ENCODE measurements around the gene THEMIS2. TPM values are rescaled to one million over a fixed set of nuclear protein-coding genes. Genes with fewer than 3 reads are reported as not detected.
"Not testable (repeated sequence)": the region's sequence is repeated elsewhere in the genome, so short reads cannot be mapped to it uniquely, and the experiment has no call there.

The THEMIS2 gene
- 2.6 and 3.9 TPM in 2 replicates for total RNA-seq (2014; rRNA removed; shearing (Covaris generic))

- no peak for DNase-seq (ENCODE audit: low spot score)
- in situ Hi-C loops (cut with HindIII; ENCODE audit: low sequenced_read_pairs) = no loop called here
Observed at GRCh38 chr1:27872059-27872801, at the start of gene THEMIS2. THEMIS2 (plus strand) TSS chr1:27872544; CDS start chr1:27872572, 28 bp downstream.

GRCh38 chr1:27823784-27824183 is 48.6 kb upstream of the THEMIS2 start:
- in situ Hi-C loops (cut with HindIII; ENCODE audit: low sequenced_read_pairs) = no loop called here
- DNase-seq (ENCODE audit: low spot score) = no peak

- in situ Hi-C loops (cut with HindIII; ENCODE audit: low sequenced_read_pairs) = no loop called here
- DNase-seq (ENCODE audit: low spot score) = no peak
Observed at GRCh38 chr1:27824411-27824810, 47.9 kb upstream of the THEMIS2 start.

- DNase-seq (ENCODE audit: low spot score); in situ Hi-C loops (cut with HindIII; ENCODE audit: low sequenced_read_pairs): not testable (repeated sequence)
Observed at GRCh38 chr1:27829339-27829960, 42.9 kb upstream of the THEMIS2 start.

- in situ Hi-C loops (cut with HindIII; ENCODE audit: low sequenced_read_pairs) = no loop called here
- peak; percentile 97 for DNase-seq (ENCODE audit: low spot score)
Observed at GRCh38 chr1:27830621-27831440, 41.5 kb upstream of the THEMIS2 start, which contains the start of gene PPP1R8. PPP1R8 (plus strand) TSS chr1:27830782; CDS start chr1:27830836, 54 bp downstream.

- in situ Hi-C loops (cut with HindIII; ENCODE audit: low sequenced_read_pairs) = no loop called here
- no peak for DNase-seq (ENCODE audit: low spot score)
Observed at GRCh38 chr1:27831568-27832410, 40.6 kb upstream of the THEMIS2 start.

- in situ Hi-C loops (cut with HindIII; ENCODE audit: low sequenced_read_pairs) = no loop called here
- DNase-seq (ENCODE audit: low spot score) = no peak
Observed at GRCh38 chr1:27832762-27833161, 39.6 kb upstream of the THEMIS2 start.

GRCh38 chr1:27833470-27833869 is 38.9 kb upstream of the THEMIS2 start:
- in situ Hi-C loops (cut with HindIII; ENCODE audit: low sequenced_read_pairs) = no loop called here
- no peak for DNase-seq (ENCODE audit: low spot score)

- DNase-seq (ENCODE audit: low spot score) = no peak
- in situ Hi-C loops (cut with HindIII; ENCODE audit: low sequenced_read_pairs) = no loop called here
Observed at GRCh38 chr1:27835046-27835445, 37.3 kb upstream of the THEMIS2 start.

GRCh38 chr1:27835501-27835900 is 36.8 kb upstream of the THEMIS2 start:
- in situ Hi-C loops (cut with HindIII; ENCODE audit: low sequenced_read_pairs) = no loop called here

GRCh38 chr1:27849951-27850350 is 22.4 kb upstream of the THEMIS2 start:
- in situ Hi-C loops (cut with HindIII; ENCODE audit: low sequenced_read_pairs) = no loop called here
- DNase-seq (ENCODE audit: low spot score) = no peak

More at GRCh38 chr1:27835501-27835900, 36.8 kb upstream of the THEMIS2 start:
- no peak for DNase-seq (ENCODE audit: low spot score)

- in situ Hi-C loops (cut with HindIII; ENCODE audit: low sequenced_read_pairs) = no loop called here
Observed at GRCh38 chr1:27855085-27855484, 17.3 kb upstream of the THEMIS2 start.

GRCh38 chr1:27856561-27857343 is 15.6 kb upstream of the THEMIS2 start:
- in situ Hi-C loops (cut with HindIII; ENCODE audit: low sequenced_read_pairs) = no loop called here
- no peak for DNase-seq (ENCODE audit: low spot score)

More at GRCh38 chr1:27855085-27855484, 17.3 kb upstream of the THEMIS2 start:
- DNase-seq (ENCODE audit: low spot score) = no peak

GRCh38 chr1:27857552-27857951 is 14.8 kb upstream of the THEMIS2 start:
- in situ Hi-C loops (cut with HindIII; ENCODE audit: low sequenced_read_pairs) = not testable (repeated sequence)

GRCh38 chr1:27858072-27858948 is 14.0 kb upstream of the THEMIS2 start:
- DNase-seq (ENCODE audit: low spot score) = peak; percentile 72
- in situ Hi-C loops (cut with HindIII; ENCODE audit: low sequenced_read_pairs) = no loop called here

More at GRCh38 chr1:27857552-27857951, 14.8 kb upstream of the THEMIS2 start:
- DNase-seq (ENCODE audit: low spot score) = not testable (repeated sequence)

GRCh38 chr1:27858949-27859576 is 13.3 kb upstream of the THEMIS2 start:
- no peak for DNase-seq (ENCODE audit: low spot score)
- in situ Hi-C loops (cut with HindIII; ENCODE audit: low sequenced_read_pairs) = no loop called here

- in situ Hi-C loops (cut with HindIII; ENCODE audit: low sequenced_read_pairs) = no loop called here
- no peak for DNase-seq (ENCODE audit: low spot score)
Observed at GRCh38 chr1:27861436-27861835, 10.9 kb upstream of the THEMIS2 start.

All from G401 (cell line).